ENCODE results near the gene TTC39A.
"Not testable (repeated sequence)": the region's sequence is repeated elsewhere in the genome, so short reads cannot be mapped to it uniquely, and the experiment has no call there.

TTC39A gene

DNA sequence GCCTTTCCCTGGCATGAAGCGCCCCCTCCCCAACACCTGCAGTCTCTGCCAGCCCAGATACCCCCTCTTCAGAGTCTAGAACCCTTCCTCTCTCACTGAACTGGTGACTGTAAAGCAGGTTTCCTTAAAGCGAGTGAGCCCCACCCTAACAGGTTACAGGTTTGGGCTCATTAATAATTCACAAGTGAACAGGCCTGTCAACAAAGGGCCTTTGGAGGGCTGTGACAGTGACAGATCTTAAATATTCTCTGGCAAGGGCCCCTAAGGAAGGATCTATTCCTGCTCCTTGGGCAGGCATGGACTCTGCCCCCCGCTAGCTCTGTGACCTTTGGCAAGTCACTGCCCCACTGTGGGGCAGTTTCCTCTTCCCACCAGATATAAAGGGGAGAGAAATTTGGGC is 5.6 kb upstream of the TTC39A start:
- DNase-seq: no peak

DNA sequence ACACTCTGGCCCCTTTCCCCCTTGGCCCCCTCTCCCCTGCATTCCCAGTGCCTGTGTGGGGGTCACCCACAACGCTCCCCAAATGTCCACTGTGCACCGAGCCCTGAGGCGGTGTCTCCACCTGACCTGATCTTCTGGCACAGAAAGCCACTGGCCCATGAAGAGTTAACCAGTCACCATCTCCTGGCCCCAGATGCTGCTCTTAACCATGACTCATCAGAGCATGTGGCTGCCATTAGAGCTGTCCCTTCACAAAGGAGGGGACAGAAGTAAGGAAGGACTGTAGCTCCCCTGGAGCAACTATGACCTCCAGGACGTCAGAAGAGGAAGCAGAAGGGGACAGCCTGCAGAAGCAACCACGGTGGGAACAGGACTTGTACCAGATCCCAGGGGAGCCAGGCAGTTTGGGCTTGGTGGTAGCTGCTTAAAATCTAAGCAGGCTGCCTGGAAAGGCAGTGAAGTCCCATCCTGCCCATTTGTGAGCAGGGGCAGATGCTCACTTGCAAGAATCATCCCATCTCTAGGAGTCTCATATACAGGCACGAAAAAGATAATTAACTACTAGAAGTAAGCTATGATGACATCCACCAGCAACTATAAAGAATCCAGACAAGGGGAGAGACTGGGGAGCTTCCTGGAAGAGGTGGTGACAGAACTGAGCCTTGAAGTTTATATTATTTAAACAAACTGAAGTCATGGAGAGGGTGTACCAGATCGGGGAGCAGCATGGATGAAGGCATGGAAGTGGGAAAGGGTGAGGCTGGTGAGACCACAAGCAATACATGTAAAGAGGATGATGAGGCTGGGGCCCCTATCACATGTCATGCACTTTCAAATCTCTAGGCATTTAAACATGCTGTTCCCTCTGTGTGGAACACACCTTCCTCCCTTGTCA is 1.1 kb upstream of the TTC39A start:
- DNase-seq: no peak

DNA sequence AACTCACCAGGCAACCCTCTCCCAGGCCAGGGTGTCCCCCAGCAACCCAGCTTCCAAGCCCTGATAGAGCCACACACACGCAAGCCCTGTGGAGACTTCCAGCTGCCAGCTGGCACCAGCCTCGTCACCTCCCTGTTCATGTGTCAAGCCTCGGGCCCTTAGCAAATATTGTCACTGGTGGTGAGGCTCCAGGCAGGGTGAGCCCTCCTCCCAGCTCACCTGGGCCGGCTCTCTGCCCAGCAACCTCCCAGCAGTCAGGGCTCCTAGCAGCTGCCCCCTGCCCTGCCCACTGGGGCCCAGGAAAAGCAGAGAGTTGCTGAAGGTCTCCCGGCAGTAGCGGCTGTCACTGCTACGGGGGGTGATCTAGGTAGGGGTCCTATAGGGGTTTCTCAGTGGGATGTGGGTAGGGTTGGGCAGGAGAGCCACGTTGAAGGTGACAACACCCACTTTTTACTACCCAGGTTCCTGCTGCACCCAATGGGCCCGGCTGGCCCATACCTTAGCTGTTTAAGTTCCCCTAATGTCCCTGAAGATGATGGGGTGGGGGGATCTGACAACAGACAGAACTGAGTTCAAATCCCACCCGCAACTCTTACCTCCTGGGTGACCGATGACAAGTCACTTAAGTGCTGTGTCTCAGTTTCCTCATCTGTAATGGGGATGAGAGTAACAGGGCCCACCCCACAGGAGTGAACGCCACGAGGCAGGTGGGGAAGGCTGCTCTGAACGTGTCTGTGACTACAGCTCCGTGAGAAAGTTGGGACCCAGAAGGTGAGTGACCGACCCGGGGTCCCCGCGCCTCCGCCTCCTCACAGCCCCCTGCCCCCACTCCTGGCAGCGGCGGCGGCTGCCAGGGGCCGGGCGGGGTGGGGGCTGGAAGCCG is 678 bp downstream of the TTC39A start:
- DNase-seq: no peak

DNA sequence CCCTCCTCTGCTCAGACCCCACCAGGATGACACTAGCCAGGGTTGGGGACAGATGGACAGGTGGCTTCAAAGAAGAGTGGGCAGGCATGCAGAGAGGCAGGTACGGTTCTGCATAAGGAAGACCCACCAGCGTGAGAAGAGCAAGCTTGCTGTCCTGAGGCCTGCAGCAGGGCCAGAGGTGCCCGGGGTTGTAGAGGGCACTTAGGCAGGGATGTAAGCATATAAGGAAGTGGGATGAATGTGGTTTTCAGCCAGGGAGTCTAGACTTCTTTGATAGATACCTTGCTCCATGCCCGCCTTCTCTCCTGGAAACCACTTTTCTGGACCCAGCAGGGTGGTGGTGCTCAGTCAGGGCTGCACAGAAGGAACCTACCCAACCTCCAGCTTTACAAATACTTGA is 1.4 kb downstream of the TTC39A start:
- no peak for DNase-seq

DNA sequence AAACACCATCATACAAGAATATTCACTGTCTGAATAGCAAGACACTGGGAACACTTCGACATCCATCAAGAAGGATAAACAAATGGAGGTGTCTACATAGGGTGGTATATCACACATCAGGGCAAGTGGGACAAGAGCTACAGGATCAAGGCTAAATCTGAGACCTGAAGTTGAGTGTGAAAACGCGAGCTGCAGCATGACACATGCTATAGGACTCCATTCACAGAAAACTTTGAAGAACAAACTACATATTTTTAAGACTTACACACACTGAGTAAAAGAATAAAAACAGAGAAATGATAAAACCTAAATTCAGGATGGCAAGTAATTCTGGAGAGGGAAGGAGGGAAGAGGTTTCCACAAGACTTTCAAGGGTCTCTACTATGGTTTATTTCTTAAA is 2.1 kb downstream of the TTC39A start:
- DNase-seq: no peak

DNA sequence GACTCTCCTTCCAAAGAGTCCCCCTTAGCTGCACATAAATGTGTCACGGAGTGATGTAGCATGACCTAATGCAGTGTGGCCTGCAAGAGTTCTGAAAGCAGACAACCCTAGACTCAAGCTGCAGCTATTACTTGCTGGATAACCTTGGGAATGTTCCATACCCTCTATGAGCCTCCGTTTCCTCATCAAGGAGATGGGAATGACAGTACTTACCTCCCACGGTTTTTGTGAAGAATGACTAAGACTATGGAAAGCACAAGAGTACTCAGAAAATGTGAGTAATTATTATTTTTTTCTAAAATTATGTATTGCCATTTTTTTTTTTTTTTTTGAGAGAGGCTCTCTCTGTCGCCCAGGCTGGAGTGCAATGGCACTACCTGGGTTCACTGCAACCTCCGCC is 3.0 kb downstream of the TTC39A start:
- DNase-seq: no peak

DNA sequence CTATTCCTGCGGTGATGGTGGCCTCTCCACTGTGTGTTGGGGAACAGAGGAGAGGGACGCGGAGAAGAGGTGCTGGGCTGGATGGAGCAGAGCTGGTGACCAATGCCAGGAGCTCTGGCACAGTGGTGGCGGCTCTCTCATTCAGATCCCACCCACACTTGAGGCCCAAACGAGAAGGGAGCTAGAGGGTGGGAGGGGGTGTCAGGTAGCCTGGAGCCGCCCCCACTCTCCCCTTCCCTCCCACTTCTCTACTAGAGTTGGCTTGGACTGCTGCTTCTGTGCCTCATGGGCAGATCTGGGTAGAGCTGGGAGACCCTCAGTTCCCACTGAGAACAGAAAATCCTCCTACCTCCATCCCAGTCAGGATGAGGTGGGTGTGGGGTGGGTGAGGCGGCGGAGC is 3.5 kb downstream of the TTC39A start:
- no peak for DNase-seq

DNA sequence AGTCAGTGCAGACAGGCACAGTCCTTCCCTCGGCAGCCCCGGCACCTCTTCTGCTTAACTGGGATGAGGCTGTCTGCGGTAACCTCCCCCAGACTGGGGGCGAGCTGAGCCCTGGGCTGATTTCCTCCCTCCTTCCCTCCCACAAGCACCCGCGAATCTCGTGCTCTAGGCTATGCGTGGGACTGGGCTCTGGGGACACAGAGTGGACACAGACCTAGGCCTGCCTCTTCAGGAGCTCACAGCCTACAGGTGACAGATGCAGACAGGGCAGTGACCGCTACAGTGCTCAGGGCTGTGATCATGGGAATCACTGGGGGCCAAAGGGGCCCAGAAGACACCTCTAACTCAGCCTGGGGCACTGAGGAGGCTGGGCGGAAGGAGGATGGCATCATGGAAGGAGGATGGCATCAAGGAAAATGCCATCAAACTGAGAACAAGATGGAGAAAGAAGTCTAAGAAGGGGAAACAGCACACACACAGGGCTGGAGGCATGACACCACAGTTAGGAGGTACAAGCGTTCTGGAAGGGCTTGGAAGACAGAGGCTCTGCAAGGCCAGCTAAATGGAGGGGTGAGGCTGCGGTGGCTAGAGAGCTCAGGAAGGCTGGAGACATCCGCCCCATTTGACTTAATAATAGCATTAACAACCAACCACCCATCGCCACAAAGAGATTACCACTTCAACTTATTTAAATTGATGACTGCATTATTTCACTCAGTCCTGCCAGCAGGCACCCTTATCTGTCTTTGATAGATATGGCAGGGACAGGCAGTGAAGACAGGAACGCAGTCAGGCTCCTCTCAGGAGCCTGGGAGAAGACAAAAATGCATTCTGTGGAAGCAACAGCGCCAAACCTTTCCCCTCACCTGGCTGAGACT is 4.2 kb downstream of the TTC39A start:
- no peak for DNase-seq

DNA sequence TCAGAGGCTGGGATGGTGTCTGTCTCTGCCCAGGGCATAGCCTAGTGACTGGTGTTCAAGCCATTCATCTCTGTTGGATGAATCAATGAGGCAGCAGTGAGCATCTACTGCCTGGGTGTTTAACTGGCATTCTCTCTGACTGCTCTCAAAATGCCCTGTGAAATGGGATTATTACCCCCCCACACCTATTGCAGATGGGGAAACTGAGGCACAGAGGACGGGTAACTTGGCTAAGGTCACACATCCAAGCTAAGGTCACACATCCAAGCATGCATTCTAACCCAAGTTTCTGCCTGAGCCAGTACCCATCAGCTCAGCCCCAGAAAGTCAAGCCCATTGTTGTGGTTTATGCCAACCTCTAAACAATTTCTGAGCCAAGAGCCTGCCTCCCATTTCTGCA is 5.0 kb downstream of the TTC39A start:
- DNase-seq: no peak

DNA sequence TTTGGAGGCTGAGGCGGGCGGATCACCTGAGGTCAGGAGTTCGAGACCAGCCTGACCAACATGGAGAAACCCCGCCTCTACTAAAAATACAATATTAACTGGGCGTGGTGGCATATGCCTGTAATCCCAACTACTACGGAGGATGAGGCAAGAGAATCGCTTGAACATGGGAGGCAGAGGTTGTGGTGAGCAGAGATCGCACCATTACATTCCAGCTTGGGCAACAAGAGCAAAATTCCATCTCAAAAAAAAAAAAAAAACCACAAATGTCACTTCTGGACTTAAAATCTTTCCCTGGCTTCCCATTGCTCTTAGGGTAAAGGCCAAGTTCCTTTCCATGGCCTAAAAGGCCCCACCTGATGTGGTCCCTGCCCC is 5.4 kb downstream of the TTC39A start:
- not testable (repeated sequence) for DNase-seq

DNA sequence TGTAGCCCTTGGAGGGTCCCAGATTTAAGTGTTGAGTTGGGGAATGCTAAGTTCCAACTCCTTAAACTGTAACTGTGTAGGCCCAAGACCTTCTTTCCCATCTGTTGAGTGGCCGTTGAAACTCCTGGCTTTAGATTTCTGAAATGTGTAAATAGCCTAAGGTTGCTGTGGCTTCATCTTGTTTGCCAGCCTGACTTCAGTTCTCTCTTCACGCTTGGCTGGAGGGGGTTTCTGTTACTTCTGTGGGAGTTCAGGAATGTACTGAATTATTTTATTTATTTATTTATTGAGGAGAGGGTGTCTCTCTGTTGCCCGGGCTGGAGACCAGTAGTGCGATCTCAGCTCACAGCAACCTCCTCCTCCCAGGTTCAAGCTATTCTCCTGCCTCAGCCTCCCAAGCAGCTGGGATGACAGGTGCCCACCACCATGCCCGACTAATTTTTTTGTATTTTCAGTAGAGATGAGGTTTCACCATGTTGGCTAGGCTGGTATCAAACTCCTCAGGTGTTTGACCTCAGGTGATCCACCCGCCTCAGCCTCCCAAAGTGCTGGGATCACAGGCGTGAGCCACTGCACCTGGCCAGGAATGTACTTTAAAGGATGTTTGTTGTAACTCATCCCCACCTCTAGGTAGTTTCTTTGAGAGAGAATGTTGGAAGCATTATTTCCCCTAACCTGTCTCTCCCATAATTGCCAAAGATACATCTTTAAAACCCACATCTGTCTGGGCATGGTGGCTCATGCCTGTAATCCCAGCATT is 5.9 kb downstream of the TTC39A start:
- no peak for DNase-seq

DNA sequence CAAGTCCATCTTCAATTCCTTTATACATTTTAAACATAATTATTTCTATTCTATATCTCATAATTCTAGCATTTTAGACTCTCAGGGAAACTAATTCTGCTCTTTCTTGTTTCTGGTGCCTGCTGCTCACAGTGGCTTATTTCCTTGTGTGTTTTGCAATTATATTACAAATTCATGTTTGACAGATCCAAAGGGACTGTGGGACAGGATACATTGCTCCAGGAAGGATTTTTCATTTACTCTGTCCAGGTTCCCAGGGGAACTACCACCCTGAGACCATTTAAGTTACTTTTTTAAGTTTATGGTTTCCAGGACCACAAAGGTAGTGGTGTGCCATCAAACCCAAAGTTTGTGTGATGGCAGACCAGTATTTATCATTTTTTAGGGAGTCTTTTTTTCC is 6.6 kb downstream of the TTC39A start:
- no peak for DNase-seq

DNA sequence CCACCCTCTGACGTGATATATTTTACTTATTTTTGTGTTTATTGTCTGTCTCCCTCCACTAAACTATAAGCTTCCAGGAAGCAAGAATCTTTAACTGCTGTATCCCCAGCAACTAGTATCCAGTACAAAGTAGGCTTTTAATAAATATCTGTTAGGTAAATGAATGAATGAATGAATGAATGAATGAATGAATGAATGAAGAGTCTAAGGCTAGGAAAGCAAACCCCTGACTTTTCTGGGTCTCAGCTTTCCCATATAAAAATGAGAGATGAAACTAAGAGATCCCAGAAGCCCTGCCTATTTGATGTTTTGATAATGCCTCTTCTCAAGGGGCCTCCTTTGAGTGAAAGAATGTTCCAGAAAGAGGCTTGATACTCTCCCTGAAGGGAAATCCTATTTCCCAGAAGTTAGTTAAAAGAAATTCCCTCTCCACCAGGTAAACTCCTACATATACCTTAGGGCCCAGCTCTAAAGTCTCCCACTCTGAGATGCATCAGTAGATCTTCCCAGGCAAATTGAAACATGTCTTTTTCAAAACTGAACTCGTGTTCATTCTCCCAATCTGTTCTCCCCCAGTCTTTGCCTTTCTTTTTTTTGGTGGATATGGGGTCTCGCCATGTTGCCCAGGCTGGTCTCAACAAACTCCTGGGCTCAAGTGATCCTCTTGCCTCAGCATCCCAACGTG is 7.8 kb downstream of the TTC39A start:
- DNase-seq: no peak

DNA sequence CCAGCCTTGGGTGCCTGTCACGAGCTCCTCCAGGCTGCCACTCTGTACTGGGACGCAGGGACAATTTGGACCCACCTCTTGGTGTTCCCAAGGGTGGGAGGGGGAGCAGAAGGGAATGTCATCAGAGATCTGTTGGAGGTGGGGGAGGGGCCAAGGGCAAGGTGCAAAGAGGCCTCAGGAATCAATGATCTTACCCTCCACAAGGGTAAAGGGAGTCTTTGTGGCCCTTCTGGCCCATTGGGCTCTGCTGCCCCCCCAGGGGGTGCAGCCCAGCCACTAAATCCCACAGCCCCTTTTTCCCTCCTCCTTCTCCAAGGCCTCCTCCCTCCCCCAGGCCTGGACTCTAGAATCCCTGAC is 8.5 kb downstream of the TTC39A start:
- DNase-seq: no peak

DNA sequence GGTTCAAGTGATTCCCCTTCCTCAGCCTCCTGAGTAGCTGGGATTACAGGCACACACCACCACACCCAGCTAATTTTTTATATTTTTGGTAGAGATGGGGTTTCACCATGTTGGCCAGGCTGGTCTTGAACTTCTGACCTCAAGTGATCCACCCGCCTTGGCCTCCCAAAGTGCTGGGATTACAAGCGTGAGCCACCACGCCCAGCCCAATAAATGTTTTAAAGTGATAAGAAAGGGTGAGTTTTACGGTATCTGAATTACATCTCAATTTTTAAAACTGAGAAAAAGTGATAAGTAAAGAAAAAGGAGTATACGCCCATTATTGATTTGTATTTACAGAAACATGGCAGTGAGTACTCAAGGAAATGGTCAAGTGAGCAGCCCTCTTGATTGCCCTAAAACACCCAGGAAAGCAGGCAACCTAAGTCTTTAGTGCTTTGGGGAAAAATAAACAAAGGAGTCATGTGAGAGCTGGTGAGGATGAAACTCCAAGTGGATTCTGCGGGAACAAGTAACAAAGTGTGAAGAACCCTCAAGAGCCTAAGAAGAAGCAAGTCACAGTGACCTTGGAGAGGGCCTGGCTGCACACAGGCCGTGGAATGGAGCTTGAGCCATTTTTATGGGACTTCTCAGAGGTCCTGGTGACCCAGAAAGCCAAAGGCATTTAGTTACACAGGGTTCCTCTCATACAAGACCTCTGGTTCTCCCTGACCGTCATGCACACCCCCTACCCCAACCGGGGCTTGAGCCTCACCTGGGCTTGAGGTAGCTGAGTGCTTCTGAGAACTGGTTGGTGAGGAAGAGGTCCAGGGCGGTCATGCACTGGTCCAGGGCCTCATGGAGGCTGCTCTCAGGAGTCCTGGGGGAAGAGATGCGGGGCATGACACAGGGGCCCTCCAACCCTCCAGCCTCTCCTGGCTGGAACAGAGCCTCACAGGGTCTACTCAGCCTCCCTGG is 9.1 kb downstream of the TTC39A start:
- DNase-seq: no peak

DNA sequence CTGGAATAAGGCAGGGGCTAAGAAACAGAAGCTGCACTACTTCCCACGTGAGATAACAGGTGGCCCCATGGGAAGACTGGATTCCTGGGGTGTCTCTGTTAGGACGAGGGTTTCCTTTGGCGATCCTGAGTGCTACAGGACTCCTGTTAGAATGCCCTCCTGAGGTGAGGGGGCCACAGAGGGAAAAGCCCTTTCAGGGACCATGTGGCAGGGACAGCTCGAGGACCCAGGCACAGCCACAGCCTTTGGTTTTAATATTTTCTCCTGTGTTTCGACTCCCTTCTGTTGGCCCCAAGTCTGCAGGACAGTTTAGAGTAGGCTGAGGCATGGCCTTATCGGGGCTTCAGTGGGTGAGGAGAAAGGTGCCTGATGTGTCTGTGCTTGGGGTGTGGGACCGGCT is 12.6 kb downstream of the TTC39A start:
- DNase-seq: no peak

DNA sequence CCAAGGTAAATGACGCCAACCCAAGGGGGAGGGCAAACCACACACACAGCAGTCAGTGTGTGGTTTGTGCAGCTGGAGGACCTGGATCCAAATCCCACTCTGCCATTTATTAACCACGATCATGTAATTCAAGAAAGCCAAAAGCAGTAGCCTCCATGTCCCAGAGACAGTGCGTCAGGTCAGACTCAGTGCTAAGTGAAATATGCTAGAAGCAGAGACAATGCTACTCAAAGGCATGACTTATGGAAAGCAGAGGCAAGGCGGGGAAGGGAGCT is 13.6 kb downstream of the TTC39A start:
- no peak for DNase-seq

DNA sequence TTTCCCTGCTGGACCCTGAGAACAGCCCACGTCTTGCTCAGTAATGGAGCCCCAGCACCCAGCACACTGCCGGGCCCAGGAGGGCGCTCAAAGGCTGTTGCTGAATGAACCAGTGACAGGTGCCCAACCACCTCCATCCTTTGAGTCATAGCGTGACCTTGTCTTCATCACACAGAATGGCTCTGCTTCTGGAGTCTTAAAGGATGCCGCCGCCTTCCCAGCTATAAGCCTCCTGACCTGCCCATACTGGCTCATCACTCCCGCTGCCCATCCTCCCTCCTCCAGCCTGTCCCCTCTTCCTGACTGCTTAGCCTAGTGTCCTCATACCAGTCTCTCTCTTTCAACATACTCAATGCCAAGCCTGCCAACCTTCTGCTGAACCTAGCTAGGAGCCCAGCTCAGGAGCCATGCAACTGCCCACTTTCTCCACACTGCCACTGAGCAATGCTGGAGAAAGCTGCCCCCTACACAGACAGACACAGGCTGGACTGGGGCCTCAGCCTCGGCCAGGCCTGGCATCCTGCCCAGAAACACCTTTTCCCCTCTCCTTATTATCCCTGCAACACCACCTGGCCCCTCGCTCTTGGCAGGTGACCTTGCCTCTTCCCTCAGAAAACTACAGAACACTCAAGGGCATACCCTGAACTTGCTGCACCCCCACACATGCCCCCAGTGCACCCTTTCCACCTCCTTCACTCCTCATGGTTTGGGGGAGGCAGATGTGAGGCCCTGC is 14.1 kb downstream of the TTC39A start:
- no peak for DNase-seq

DNA sequence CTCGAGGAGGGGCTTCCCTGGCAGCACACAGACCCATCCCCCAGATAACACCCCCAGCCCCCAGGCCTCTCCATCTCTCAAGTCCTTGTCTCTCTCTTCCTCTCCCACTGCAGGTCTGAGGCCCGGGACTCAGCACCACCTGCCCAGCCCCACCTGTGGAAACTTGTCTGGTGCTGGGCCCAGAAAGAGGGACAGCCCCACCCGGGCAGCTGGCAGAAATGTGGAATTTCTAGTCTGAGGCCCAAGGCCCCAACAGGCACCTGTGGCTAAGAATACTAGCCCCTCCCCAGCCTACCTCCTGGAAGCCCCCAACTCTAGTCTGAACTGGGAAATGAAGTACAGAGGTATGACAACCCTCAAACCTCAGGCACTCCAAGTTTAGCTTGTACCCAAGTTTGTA is 15.4 kb downstream of the TTC39A start:
- no peak for DNase-seq

Measured in T-helper 9 cell (primary cell).